ENCODE results near the gene SHCBP1L. TPM values are rescaled to one million over a fixed set of nuclear protein-coding genes. Genes with fewer than 3 reads are reported as not detected.

Gene SHCBP1L
- total RNA-seq, 1 donor from 2014 or later = not detected

- no peaks in the 10 kb centered on the region for H3K4me1 Mint-ChIP-seq (ENCODE audit: low read depth, unreplicated experiment)
- no peaks in the 10 kb centered on the region for H3K9me3 Mint-ChIP-seq (ENCODE audit: unreplicated experiment)
- H3K4me3 Mint-ChIP-seq (ENCODE audit: unreplicated experiment) = no peak overlapping the region
- no peak overlapping the region for H3K27ac Mint-ChIP-seq (ENCODE audit: unreplicated experiment)
- TF ChIP-seq, protein P1, sequence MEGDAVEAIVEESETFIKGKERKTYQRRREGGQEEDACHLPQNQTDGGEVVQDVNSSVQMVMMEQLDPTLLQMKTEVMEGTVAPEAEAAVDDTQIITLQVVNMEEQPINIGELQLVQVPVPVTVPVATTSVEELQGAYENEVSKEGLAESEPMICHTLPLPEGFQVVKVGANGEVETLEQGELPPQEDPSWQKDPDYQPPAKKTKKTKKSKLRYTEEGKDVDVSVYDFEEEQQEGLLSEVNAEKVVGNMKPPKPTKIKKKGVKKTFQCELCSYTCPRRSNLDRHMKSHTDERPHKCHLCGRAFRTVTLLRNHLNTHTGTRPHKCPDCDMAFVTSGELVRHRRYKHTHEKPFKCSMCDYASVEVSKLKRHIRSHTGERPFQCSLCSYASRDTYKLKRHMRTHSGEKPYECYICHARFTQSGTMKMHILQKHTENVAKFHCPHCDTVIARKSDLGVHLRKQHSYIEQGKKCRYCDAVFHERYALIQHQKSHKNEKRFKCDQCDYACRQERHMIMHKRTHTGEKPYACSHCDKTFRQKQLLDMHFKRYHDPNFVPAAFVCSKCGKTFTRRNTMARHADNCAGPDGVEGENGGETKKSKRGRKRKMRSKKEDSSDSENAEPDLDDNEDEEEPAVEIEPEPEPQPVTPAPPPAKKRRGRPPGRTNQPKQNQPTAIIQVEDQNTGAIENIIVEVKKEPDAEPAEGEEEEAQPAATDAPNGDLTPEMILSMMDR (IDR thresholded peaks at IDR 0.05; ENCODE audit: partially characterized antibody, unreplicated experiment) = no peak
- H3K27me3 Mint-ChIP-seq (ENCODE audit: unreplicated experiment) = no peaks in the 10 kb centered on the region
- H3K36me3 Mint-ChIP-seq (ENCODE audit: unreplicated experiment) = peaks cover 5% of the 10 kb centered on the region
- no peak for DNase-seq
These were observed 22.0 kb downstream of the SHCBP1L start for GRCh38 chr1:182930985-182931384.

- peaks cover 2% of the 10 kb centered on the region for H3K9me3 Mint-ChIP-seq (ENCODE audit: unreplicated experiment)
- H3K4me1 Mint-ChIP-seq (ENCODE audit: low read depth, unreplicated experiment) = peaks cover 2% of the 10 kb centered on the region
- no peak overlapping the region for H3K27ac Mint-ChIP-seq (ENCODE audit: unreplicated experiment)
- TF ChIP-seq, protein P1 (IDR thresholded peaks at IDR 0.05; ENCODE audit: partially characterized antibody, unreplicated experiment) = no peak
- no peak overlapping the region for H3K4me3 Mint-ChIP-seq (ENCODE audit: unreplicated experiment)
- peaks cover 6% of the 10 kb centered on the region for H3K36me3 Mint-ChIP-seq (ENCODE audit: unreplicated experiment)
- H3K27me3 Mint-ChIP-seq (ENCODE audit: unreplicated experiment) = no peaks in the 10 kb centered on the region
- no peak for DNase-seq
These were observed 25.1 kb downstream of the SHCBP1L start for GRCh38 chr1:182927693-182928433.

GRCh38 chr1:182925661-182926060 is 27.3 kb downstream of the SHCBP1L start:
- Mint-ChIP-seq H3K27me3 (ENCODE audit: unreplicated experiment) (no peaks in the 10 kb centered on the region), H3K9me3 (ENCODE audit: unreplicated experiment) (peaks cover 2% of the 10 kb centered on the region), H3K4me3 (ENCODE audit: unreplicated experiment) (no peak overlapping the region), H3K4me1 (ENCODE audit: low read depth, unreplicated experiment) (peaks cover 2% of the 10 kb centered on the region), H3K36me3 (ENCODE audit: unreplicated experiment) (peaks cover 10% of the 10 kb centered on the region), H3K27ac (ENCODE audit: unreplicated experiment) (no peak overlapping the region)
- DNase-seq = no peak
- TF ChIP-seq, protein P1 (IDR thresholded peaks at IDR 0.05; ENCODE audit: partially characterized antibody, unreplicated experiment) = no peak

DNA sequence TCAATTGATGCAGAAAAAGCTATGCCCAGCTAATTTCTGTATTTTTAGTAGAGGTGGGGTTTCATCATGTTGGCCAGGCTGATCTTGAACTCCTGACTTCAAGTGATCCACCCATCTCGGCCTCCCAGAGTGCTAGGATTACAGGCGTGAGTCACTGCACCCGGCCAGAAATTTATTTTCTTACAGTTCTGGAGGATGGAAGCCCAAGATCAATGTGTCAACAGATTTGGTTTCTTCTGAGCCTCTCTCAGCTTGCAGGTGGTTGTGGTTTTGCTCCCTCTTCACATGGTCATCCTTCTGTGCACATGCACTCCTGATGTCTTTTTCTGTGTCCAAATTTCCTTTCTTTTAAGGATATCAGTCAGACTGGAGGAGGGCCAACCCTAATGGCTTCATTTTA is 35.6 kb downstream of the SHCBP1L start:
- TF ChIP-seq, protein P1 (IDR thresholded peaks at IDR 0.05; ENCODE audit: partially characterized antibody, unreplicated experiment) = no peak
- Mint-ChIP-seq H3K4me3 (ENCODE audit: unreplicated experiment) (no peak overlapping the region), H3K27ac (ENCODE audit: unreplicated experiment) (no peak overlapping the region), H3K4me1 (ENCODE audit: low read depth, unreplicated experiment) (no peaks in the 10 kb centered on the region), H3K27me3 (ENCODE audit: unreplicated experiment) (no peaks in the 10 kb centered on the region), H3K9me3 (ENCODE audit: unreplicated experiment) (no peaks in the 10 kb centered on the region), H3K36me3 (ENCODE audit: unreplicated experiment) (no peaks in the 10 kb centered on the region)
- DNase-seq = no peak

DNA sequence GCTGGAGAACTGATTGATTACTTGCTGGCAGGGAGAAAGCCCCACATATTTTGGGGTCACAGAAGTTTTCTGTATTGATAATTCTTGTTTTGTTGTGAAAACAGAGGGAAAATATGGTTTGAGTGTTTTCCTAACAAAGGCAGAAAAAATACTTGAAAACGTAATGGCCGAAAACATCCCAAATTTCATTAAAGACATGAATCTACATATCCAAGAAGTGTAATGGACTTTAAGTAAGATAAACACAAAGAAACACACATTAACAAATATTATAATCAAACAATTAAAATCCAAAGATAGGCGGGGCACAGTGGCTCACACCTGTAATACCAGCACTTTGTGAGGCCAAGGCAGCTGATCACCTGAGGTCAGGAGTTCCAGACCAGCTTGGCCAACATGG is 39.6 kb downstream of the SHCBP1L start:
- Mint-ChIP-seq H3K27me3 (ENCODE audit: unreplicated experiment) (no peaks in the 10 kb centered on the region), H3K36me3 (ENCODE audit: unreplicated experiment) (peaks cover 6% of the 10 kb centered on the region), H3K4me3 (ENCODE audit: unreplicated experiment) (no peak overlapping the region), H3K27ac (ENCODE audit: unreplicated experiment) (no peak overlapping the region), H3K9me3 (ENCODE audit: unreplicated experiment) (peaks cover 2% of the 10 kb centered on the region), H3K4me1 (ENCODE audit: low read depth, unreplicated experiment) (no peaks in the 10 kb centered on the region)
- DNase-seq = no peak
- TF ChIP-seq, protein P1 (IDR thresholded peaks at IDR 0.05; ENCODE audit: partially characterized antibody, unreplicated experiment) = no peak
